ENCODE data around the gene AFDN. TPM values are rescaled to one million over a fixed set of nuclear protein-coding genes. Genes with fewer than 3 reads are reported as not detected.

Gene AFDN
- total and polyA plus RNA-seq, 10 of the 15 experiments (the other 5 are each of a cell fraction or from before 2014, with no cell fraction given) = 5.7 to 68.2 (median 45.1) TPM

DNA sequence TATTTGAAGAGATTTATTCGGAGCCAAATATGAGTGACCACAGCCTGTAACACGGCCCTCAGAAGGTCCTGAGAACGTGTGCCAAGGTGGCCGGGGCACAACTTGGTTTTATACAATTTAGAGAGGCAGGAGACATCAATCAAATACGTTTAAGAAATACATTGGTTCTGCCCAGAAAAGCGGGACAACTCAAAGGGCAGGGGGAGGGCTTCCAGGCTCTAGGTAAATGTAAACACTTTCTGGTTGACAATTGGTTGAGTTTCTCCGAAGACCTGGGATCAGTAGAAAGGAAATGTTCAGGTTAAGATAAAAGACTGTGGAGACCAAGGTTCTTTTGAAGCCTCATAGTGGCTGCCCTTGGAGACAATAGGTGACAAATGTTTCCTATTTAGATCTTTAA, 151.9 kb downstream of the AFDN start:
- H3K79me2 ChIP-seq (ENCODE audit: control insufficient read depth, insufficient read depth, low read length) = no peaks in the 10 kb centered on the region
- WGBS (ENCODE audit: insufficient coverage, insufficient replicate concordance, low lambda C conversion rate, missing lambda C conversion rate) = 45% methylated on average over 7 of the region's 7 CpGs
- no peaks in the 10 kb centered on the region for H3K27me3 ChIP-seq (replicated peaks in 1 of 2; ENCODE audit: control insufficient read depth in 2 of 2, insufficient read depth in 2 of 2, low read length in 1 of 2)
- no peak for TF ChIP-seq CREM (IDR thresholded peaks at IDR 0.05; ENCODE audit: low read depth)
- TF ChIP-seq, protein P1, sequence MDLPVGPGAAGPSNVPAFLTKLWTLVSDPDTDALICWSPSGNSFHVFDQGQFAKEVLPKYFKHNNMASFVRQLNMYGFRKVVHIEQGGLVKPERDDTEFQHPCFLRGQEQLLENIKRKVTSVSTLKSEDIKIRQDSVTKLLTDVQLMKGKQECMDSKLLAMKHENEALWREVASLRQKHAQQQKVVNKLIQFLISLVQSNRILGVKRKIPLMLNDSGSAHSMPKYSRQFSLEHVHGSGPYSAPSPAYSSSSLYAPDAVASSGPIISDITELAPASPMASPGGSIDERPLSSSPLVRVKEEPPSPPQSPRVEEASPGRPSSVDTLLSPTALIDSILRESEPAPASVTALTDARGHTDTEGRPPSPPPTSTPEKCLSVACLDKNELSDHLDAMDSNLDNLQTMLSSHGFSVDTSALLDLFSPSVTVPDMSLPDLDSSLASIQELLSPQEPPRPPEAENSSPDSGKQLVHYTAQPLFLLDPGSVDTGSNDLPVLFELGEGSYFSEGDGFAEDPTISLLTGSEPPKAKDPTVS (IDR thresholded peaks at IDR 0.05; ENCODE audit: low read depth, low read length) = no peak
- no peak for TF ChIP-seq JUND (IDR thresholded peaks at IDR 0.05; ENCODE audit: low read depth, low read length)
- TF ChIP-seq BRCA1 (IDR thresholded peaks at IDR 0.05; ENCODE audit: low read depth, low read length) = no peak
- H2AFZ ChIP-seq (ENCODE audit: control insufficient read depth, low read depth, low read length) = no peak overlapping the region
- H3K9me3 ChIP-seq (replicated peaks; ENCODE audit: control insufficient read depth, insufficient read depth, low read length) = no peaks in the 10 kb centered on the region
- no TSS peak for BruUV-seq (replicated peaks)
- no peaks in the 10 kb centered on the region for H3K36me3 ChIP-seq (ENCODE audit: control insufficient read depth in 2 of 2, insufficient read depth in 2 of 2, low read length in 1 of 2)
- DNase-seq (ENCODE audit: low read depth, low spot score) (no peak), ATAC-seq (no peak), FAIRE-seq (no peak)
- SMC1A ChIA-PET (ENCODE audit: uncharacterized antibody, unreplicated experiment) = no interaction called here
- POLR2A ChIA-PET = no interaction called here
- intact Hi-C loops (cut with micrococcal nuclease; ENCODE audit: unreplicated experiment) = no loop called here
- H3K9ac ChIP-seq (ENCODE audit: control insufficient read depth, insufficient read depth, low read length) = no peak overlapping the region
- H3K4me1 ChIP-seq (ENCODE audit: control insufficient read depth, insufficient read depth, low read length) = no peaks in the 10 kb centered on the region
- in situ Hi-C loops (cut with MboI) = no loop called here
- H3K27ac ChIP-seq (ENCODE audit: control insufficient read depth, insufficient read depth) = no peak overlapping the region
- RAD21 ChIA-PET (ENCODE audit: unreplicated experiment) = no interaction called here
- CTCF ChIA-PET = no interaction called here
- H3K4me3 ChIP-seq = no peak overlapping the region
- H4K20me1 ChIP-seq (ENCODE audit: control insufficient read depth, insufficient read depth) = no peaks in the 10 kb centered on the region
- H3K4me2 ChIP-seq (ENCODE audit: control insufficient read depth, insufficient read depth) = no peak overlapping the region

DNA sequence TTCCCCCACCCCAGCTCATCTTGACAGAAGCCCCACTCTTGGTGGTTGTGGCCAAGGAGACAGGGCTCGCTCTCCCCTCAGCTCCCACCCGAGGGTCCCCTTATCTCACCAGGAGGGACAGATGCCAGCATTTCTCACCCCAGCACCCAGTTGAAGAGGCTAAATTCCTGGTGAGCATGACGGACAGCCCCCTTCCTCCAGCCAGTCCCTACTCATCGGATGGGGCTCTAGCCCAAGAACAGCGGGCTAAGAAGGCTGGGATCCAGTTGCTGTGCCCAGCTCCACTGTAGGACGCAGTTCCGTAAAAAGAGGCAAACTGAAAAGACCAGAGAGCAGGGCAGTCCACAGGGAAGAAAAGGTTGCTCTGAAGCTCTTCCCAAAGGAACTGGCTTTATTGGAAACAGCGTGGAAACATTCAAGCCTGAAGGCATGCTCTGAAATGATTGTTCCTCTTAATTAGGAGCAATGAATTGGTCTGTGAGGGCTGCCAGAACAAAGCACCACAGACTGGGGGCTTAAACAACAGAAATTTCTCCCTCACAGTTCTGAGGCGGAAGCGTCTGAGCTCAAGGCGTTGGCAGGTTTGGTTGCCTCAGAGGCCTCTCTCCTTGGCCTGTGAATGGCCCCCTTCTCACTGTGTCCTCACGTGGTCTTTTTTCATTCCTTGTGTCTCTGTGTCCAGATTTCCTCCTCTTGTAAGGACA, 152.9 kb downstream of the AFDN start:
- Histone ChIP-seq H3K27me3 (replicated peaks in 1 of 2; ENCODE audit: control insufficient read depth in 2 of 2, insufficient read depth in 2 of 2, low read length in 1 of 2) (no peaks in the 10 kb centered on the region), H4K20me1 (ENCODE audit: control insufficient read depth, insufficient read depth) (no peaks in the 10 kb centered on the region), H3K9ac (ENCODE audit: control insufficient read depth, insufficient read depth, low read length) (no peak overlapping the region), H3K27ac (ENCODE audit: control insufficient read depth, insufficient read depth) (no peak overlapping the region), H3K4me2 (ENCODE audit: control insufficient read depth, insufficient read depth) (no peak overlapping the region), H3K36me3 (ENCODE audit: control insufficient read depth in 2 of 2, insufficient read depth in 2 of 2, low read length in 1 of 2) (no peaks in the 10 kb centered on the region), H3K9me3 (replicated peaks; ENCODE audit: control insufficient read depth, insufficient read depth, low read length) (no peaks in the 10 kb centered on the region), H2AFZ (ENCODE audit: control insufficient read depth, low read depth, low read length) (no peak overlapping the region), H3K79me2 (ENCODE audit: control insufficient read depth, insufficient read depth, low read length) (no peaks in the 10 kb centered on the region), H3K4me1 (ENCODE audit: control insufficient read depth, insufficient read depth, low read length) (no peaks in the 10 kb centered on the region), H3K4me3 (no peak overlapping the region)
- FAIRE-seq (no peak), DNase-seq (ENCODE audit: low read depth, low spot score) (no peak), ATAC-seq (no peak)
- ChIA-PET SMC1A (ENCODE audit: uncharacterized antibody, unreplicated experiment) (no interaction called here), CTCF (no interaction called here), POLR2A (no interaction called here), RAD21 (ENCODE audit: unreplicated experiment) (no interaction called here)
- 51% methylated on average over 12 of the region's 12 CpGs for WGBS (ENCODE audit: insufficient coverage, insufficient replicate concordance, low lambda C conversion rate, missing lambda C conversion rate)
- intact Hi-C loops (cut with micrococcal nuclease; ENCODE audit: unreplicated experiment) = no loop called here
- no TSS peak for BruUV-seq (replicated peaks)
- in situ Hi-C loops (cut with MboI) = no loop called here
- TF ChIP-seq MTA3 (IDR thresholded peaks at IDR 0.05; ENCODE audit: borderline replicate concordance, low read length) (no peak), CHD2 (IDR thresholded peaks at IDR 0.05; ENCODE audit: borderline replicate concordance, low read depth, low read length) (no peak), ZNF622 (IDR thresholded peaks at IDR 0.05) (no peak)

Measured in GM12878 (cell line).